ENCODE measurements around the gene SALL2.
A peak's percentile ranks its signal among the peaks of the same experiment; 100 is the strongest.
"Not testable (repeated sequence)": the region's sequence is repeated elsewhere in the genome, so short reads cannot be mapped to it uniquely, and the experiment has no call there.

Gene SALL2

DNA sequence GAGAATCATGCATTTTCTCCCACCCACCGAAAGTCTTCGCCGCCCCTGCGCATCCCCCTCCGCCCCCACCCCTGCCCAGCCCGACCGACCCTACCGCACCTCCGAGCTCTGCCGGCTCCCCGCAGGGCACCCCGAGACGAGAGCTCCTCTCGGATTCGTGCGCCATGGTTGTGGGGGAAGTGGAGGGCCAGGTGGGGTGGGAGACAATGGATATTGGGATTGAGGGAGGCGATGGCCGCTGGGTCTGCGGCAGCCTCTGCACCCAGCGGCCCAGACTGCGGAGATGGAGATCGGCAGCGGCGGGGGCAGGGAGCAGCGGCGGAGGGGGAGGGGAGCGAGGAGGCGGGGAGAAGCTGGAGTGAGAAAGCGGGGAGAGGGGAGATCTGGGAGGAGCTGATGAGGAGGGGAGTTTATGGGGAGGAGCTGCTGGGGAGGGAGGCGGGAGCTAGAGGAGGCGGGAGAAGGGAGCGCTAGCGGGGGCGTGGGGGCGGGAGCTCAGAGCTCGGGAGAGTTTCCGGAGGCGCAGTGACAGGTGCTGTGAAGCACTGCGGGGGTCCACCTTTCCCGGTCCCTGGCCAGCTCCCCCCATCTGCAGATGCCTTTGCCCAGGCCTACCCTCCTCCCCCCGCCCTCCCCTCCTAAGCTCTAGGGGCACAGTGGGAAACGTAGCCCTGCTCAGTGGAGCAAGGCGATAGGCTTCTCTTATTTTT is at the start of gene SALL2:
TSS of gene SALL2 (minus strand) at position 385 of the 710 bp plus-strand sequence. CDS start at position 166, 219 bp downstream.
- DNase-seq (ENCODE audit: low read depth in 2 of 2), result peak; percentile 47 to 57

DNA sequence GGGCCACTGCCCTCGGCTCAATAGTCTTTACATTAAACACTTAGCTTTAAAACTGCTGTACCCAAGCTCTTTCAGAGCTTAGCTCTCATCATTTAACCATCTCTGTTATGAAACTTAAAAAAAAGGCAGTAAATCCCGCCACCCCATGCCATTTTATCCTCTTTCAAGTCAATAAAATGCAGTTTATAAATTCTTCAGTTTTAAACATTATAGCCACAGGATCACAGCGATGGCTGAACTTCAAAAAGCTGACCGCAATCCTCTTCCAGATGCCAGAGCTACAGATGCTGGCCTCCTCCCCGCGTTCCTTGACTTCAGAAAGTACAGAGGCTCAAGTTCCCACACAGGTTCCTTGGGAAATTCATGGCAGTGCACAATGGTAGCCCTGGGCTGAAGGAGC is 49.5 kb upstream of the SALL2 start:
- no peak for DNase-seq (ENCODE audit: low read depth in 2 of 2)

DNA sequence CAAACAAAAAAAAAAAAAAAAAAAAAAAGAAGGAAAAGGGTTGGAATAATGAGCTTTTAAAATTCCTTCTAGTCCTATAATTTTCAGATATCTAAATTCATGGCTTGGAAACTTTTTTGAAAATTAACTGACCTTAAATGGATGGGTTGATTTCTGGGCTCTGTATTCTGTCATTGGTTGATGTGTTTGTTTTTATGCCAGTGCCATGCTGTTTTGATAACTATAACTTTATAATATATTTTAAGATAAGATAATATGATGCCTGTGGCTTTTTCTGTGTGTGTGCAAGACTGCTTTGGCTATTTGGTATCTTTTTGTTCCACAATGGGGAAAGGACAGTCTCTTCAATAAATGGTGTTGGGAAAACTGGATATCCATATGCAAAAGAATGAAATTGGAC is 46.5 kb upstream of the SALL2 start:
- no peak for DNase-seq (ENCODE audit: low read depth in 2 of 2)

DNA sequence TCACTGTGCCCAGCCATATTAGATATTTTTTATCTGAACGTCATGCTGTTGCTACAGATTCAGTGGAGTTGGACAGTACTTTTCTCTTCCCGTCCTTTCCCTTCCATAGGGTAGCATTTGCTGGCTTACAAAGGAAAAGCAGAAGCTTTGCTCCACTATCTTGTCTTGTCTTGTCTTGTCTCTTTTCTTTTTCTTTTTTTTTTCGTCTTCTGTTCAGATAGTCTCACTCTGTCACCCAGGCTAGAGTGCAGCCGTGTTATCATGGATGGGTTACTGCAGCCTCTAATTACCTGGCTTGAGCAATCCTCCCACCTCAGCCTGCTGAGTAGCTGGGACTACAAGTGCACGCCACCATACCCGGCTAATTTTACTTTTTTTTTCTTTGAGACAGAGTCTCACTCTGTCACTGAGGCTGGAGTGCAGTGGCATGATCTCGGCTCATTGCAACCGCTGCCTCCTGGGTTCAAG is 32.6 kb upstream of the SALL2 start:
- DNase-seq (ENCODE audit: low read depth in 2 of 2), result no peak

DNA sequence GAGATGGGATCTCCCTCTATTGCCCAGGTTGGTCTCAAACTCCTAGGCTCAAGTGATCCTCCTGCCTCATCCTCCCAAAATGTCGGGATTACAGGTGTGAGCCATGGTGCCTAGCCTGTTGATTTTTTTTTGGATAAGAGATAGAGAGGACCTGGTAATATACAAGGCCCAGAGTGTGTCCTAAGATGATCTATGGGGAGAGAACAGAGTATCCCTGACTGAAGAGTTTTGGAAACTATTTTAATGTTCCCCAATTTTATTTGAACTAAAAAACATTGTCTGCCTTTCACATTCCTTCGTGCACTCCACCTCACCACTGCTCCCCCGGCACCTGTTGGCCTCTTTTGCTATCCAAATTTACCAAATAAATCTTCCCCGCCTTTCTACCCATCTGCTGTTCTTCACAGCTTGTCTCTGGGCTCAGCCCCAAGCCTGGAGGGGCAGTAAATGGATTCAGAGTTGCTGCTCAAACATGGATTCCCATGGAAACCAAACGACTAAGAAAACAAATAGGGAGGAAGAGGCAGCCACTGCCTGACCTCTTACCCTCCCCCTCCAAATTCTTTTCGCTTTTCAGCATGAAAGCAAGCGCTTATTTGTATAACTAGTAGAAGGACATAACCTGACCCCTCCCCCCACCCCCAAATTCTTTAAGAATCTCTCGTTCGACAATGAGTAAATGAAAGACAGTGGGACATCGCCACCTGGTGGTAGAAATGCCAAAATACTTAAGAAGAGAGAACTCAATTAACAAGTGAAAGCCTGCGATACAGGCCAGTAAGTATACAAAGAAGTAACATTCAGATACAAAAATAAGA is 31.1 kb upstream of the SALL2 start:
- DNase-seq (ENCODE audit: low read depth in 2 of 2), result peak; percentile 19 to 32

DNA sequence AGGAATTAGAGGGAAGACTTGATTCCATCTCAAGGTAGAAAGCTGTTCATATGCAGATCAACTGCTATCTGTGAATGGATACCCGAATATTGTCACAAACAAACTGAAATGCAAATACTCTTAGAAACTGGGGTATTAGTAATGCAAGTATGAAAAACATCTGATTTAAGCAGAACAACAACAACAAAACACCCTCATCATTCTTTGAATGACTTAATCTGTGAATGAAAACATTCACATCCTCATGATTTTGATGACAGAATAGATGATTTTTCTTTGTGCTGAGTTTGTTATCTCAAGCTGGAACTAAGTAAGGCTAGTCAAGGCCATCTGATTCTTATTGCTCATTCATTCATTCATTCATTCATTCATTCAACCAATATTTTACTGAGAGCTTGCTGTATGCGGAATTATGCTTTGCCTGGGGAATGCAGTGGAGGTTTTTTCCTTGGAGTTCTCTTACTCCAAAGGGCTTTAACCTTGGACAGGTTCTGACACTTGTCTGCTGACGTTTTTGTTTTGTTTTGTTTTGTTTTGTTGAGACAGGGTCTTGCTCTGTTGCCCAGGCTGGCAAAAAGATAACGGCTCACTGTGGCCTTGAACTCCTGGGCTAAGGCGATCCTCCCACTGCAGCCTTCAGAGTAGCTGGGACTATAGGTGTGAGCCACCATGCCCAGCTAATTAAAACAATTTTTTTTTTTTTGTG is 30.4 kb upstream of the SALL2 start:
- no peak for DNase-seq (ENCODE audit: low read depth in 2 of 2)

DNA sequence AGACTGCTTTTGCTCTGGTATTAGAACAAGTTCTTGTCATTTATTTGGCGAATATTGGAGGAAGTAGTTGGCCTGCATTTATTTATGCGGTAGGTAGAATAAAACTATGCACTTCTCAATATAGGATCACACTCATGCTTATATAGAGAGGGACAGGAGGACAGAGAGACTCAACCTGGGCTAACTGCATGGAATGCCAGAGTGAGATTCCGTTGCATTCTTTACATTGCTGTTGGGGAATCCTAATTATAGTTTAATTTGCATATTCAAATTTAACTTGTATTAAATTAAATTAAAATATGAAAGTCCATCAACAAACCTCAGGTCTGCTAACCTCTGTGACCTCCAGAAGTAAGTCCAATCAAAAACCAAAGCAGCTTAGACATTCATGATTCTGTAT is 27.1 kb upstream of the SALL2 start:
- no peak for DNase-seq (ENCODE audit: low read depth in 2 of 2)

DNA sequence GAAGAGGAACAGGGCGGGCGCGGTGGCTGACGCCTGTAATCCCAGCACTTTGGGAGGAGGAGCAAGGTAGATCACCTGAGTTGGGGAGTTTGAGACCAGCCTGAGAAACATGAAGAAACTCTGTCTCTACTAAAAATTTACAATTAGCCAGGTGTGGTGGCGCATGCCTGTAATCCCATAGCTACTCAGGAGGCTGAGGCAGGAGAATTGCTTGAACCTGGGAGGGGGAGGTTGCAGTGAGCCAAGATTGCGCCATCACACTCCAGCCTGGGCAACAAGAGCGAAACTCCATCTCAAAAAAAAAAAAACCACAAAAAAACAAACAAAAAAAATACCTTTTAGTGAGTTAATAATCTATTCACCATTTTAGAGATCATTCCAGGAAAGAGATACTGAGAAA is 18.4 kb upstream of the SALL2 start:
- DNase-seq (ENCODE audit: low read depth in 2 of 2), result not testable (repeated sequence)

DNA sequence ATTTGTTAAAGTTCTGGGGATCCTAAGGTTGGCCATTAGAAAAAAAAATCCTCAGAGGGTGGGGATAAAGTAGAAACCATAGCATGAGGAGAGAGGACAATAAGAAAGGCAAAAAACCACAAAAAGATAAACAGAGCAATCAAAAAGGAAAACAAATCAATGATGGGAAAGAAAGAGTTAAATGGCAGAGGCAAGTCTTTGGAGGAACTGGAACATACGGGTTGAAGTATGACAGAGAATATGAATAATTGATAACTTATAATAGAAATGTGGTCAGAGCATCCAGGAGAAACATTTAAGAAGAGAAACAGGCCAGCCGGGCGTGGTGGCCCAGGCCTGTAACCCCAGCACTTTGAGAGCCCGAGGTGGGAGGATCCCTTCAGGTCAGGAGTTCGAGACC is 17.8 kb upstream of the SALL2 start:
- no peak for DNase-seq (ENCODE audit: low read depth in 2 of 2)

DNA sequence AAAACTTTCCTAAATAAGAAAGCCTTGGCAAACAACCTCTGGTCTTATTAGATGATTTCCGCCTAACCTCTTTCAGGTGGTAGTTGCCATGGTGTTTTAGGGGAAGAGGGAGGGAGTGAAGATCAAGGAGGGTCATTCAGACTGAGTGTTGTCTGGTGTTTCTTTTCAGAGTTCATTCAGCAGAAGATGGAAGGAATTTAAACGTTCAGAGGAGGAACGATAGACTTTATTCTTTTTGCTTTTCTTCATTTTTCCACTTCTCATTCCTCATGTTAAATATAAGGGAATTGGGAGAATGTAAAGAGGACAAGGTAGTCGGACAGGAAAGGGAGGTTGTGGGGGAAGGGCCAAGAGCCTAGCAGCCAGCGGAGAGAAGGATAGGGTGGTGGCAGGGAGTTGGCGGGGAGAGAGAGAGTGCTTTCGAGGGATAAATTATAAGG is 17.4 kb upstream of the SALL2 start:
- DNase-seq (ENCODE audit: low read depth in 2 of 2), result no peak

DNA sequence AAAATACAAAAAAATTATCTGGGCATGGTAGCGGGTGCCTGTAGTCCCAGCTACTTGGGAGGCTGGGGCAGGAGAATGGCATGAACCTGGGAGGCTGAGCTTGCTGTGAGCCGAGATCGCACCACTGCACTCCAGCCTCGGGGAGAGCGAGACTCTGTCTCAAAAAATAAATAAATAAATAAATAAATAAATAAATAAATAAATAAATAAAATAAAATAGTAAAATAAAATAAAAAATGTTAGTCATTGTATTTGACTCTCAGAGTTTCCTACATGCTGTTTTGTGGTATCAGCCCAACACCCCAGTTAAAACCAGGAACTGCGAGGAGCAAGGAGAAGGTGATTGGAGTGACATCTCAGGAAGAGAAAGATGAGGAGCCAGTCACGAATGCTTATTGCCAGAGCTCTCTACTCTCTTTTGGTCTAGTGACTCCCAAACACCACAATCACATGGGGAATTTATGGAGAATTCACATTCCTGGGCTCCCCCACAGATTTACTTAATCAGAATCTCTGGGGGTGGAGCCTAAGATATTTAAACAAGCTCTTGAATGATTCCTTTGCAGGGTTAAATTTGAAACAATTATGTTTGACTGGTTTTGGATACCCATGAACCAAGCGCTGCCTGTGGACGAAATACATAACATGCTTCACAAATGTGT is 15.4 kb upstream of the SALL2 start:
- no peak for DNase-seq (ENCODE audit: low read depth in 2 of 2)

DNA sequence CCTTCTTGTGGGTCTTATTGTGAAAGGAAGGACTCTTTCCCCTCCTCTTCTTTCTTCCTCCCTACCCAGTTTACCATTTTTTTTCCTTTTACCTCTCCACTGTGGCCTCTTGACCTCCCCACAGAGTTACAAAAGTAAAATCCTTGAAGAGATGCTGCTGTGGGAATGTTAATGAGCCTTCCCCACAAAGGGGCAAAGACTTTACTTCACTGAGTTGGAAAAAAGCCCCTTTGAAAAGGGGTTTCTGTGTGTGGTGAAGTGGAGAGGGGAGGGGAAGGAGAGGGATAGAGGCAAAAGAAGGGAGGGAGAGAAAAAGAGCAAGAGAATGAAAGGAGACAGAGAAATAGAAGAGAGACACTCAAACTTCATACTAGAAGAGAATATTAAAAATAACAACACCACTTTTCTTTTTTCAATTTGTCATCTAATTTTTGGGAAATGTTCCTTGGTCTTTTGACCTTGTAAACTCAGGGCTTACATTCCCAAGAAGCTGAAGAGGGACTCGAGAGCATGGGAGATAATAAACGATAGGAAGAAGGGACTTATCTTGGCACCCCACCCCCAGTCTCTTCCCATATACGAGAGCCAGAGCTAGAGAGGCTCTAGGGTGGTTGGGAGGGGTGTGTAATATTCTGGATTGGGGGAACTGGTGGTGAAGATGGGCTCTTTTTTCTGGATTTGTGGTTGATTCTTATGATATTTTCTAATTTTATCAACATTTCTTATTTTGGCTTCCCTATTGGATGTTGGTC is 13.2 kb upstream of the SALL2 start:
- no peak for DNase-seq (ENCODE audit: low read depth in 2 of 2)

DNA sequence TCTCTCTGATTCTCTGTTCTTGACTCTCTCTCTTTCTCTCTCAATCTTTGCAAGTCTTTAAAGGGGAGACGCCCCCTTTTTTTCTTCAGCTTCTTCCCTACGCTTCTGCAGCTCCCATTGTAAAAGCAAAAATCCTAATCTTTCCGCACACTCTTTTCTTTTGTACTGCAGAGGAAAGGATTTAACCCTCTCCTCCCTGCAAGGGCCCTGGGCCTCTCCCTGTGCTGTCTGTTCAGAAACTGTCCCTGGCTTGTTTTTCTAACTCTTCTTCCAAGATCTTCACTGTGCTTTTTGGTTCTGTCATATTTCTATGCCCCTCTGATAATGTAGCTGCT is 10.9 kb upstream of the SALL2 start:
- no peak for DNase-seq (ENCODE audit: low read depth in 2 of 2)

DNA sequence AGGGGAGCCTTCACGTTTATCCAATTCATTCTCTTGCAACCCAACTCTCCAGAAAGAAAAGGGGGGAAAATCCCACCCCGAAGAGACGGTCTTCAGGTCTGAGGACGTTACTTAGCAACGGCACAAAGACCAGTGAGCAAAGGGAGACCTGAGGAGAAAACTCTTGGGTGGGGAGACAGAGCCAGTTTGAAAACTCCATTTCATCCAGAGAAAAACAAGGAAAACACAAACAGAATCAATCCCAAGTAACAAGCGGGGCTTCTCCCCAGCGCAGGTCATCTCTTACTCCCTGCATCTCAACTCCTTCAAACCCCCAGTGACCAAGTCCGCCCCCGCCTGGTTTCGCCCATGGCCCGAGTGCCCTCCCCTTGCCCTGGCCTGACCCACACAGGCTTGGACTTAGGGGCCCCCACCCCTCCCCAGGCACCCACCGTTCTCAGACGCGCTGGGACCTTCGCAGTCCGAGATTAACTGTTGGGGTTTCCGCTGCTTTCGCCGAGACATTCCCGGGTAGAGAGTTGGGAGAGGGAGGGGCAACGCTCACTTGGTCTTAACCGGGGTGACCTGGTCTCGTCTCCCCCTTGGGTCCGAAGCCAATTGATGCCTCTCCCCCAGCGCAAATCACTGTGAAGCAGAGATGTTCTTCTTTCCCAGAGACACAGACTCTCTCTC is 10.4 kb upstream of the SALL2 start:
- DNase-seq (ENCODE audit: low read depth in 2 of 2), result no peak

DNA sequence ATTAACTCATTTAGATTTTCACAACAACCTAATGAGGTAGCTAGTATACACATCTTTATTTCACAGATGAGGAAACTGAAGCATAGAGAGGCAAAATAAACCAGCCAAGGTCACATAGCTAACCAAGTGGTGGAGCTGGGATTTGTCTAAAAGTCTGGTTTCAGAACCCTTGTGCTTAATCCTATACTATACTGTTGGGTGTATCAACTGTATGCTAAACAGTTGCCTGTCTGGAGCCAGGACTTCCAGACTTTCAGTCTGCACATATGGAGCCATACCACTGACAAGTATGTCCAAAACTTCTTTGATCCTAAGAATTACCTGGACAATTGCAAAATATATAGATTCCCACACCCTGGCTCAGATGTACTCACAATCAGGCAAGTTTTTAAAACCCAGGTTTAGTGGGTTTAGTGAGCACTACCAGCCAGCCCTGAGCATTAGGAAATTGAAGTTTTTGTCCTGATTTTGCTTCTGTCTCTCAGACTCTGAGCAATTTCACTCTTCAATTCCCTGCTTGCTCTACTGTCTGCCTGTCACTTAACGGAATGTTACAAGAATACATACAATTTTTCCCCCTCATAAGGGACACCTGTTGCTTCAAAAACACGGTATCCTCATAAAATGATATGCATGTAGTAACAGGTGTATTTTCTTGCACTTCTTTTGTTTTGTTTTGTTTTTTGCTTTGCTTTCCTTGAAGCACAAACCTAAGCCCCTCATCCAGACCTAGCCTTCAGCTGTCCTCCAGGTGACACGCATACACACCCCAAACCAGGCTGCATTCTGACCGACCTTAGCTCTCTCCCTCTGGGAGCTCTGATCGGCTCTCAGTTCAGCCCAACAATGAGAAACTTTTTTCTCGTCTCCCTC is 9.6 kb upstream of the SALL2 start:
- no peak for DNase-seq (ENCODE audit: low read depth in 2 of 2)

DNA sequence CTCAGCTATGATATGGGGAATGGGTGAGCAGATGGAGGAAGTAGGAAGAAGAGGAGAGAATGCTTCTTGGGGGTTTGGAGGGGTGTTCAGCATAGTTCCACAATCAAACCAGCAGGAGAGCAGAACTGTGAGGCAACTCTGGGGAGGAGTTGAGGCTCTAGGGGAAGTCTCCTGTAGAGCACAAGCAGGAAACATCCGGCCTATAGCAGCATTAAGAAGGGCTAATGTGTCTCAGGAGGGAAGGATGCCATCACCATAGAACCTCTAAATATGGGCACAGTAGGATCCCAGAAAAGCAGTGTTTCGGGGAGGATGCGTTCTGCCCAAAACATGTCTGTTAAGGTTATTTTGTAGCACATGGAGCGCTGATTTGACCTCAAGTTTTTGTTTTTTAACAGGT is 8.4 kb upstream of the SALL2 start:
- DNase-seq (ENCODE audit: low read depth in 2 of 2), result no peak

DNA sequence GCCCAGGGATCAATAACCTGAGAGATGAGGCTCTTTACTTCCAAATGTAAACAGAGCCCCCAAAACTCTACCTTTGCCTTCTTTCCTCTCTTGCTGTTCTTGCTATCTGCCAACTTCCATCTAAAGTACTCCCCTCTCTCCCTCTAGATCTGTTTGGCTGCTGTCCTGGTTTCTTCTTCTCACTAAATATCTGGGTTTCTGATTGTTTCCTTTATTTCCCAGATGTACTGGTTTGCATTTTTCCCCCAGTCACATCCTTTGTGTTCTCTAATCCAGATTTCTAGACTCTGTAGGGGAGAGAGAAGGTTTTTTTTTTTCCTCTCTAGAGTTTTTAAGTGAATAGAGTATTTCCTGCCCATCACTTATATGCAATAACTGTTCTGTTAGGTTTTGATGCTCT is 7.1 kb upstream of the SALL2 start:
- no peak for DNase-seq (ENCODE audit: low read depth in 2 of 2)

DNA sequence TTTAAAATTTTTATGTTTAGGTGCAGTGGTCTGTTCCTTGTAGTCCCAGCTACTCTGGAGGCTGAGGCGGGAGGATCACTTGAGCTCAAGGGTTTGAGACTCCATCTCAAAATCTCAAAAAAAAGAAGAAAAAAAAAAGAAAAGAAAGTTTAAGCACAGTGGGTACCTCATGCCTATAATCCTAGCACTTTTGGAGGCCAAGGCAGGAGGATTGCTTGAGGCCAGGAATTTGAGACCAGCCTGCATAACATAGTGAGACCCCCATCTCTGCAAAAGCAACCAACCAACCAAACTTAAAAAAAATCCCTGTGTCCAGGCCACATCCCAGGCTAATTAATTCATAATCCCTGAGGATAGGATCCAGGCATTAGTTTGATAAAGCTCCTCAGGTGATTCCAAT is 3.4 kb upstream of the SALL2 start:
- no peak for DNase-seq (ENCODE audit: low read depth in 2 of 2)

DNA sequence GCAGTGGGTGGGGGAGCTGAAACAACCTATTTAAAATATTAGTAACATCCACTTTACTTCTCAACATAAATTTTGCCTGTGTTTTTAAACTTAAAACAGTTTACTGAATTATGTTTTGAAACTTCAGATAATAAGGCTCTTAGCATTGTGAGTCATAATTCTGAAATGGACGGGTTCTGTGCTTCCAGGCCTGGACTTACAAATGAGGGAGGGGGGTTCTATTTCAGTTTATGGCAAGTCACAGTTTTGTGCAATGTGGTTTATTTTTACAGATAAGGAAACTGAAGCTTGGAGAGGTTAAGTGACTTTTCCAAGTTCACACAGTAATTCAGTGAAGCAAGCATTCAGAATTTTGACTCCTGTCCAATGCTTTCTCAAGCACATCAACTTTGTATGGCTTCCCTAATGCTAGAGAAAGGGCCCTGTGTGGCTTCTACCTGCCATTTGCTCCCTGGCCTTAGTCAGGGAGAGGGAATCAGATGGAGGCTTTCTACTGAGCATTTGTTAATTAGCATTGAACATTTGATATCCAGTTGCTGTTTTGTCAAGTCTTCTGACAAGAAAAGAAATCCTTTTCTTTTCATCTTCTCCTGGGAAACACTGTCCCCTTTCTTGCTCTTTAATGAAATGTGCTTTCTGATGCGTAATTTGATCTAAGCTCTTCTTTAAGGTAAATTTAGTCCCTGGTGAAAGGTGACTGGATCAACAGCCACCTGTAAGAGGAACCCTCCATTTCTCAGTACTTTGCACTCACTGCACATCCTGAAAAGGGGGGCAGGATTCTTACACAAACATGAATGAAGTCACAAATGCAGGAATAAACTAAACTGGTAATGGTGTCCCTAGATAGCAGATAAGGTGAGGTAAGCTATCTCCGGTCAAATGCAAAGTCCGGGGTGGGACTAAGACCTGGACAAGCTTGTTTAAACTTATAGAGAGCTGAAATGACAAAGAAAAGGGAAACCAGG is 2.5 kb upstream of the SALL2 start:
- DNase-seq (ENCODE audit: low read depth in 2 of 2), result no peak

Measured in stimulated activated CD8-positive, alpha-beta memory T cell treated with anti-CD3 and anti-CD28 coated beads, Interleukin-15, amount 100 ng/mL, for 48 hours (primary cell).